ENCODE measurements around the gene CAPN2.

CAPN2 gene

DNA sequence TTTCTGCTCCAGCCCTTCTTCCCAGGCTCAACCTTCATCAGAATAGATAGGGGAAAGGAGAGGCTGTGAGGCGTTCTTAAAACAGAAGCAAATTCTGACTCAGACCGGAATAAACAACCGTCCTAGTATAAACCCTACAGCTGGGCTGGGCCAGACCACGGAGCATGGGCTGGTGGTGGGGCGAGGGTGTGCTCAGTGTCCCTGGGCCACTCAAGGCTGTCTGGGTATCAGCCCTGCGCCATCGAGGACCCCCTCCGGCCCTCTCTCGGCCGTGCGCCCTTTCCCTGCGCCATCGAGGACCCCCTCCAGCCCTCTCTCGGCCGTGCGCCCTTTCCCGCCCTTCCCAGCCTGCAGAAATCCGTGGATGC, 36.0 kb downstream of the CAPN2 start:
- Histone ChIP-seq H3K36me3 (ENCODE audit: control insufficient read depth in 1 of 2, insufficient read depth in 2 of 2, low read length in 2 of 2) (peaks cover 57 to 58% of the 10 kb centered on the region in 2 donors), H3K27ac (ENCODE audit: low read length) (peak overlapping the region; percentile 34), H3K4me1 (ENCODE audit: control insufficient read depth in 1 of 2, insufficient read depth in 2 of 2, low read length in 2 of 2) (peaks cover 10 to 13% of the 10 kb centered on the region in 2 donors), H3K27me3 (ENCODE audit: low read depth, low read length) (no peaks in the 10 kb centered on the region), H3K4me3 (ENCODE audit: low read depth in 1 of 2, low read length in 2 of 2) (peak overlapping the region; percentile 51 to 52), H3K9me3 (ENCODE audit: control insufficient read depth in 1 of 2, low read length in 2 of 2) (no peaks in the 10 kb centered on the region)

DNA sequence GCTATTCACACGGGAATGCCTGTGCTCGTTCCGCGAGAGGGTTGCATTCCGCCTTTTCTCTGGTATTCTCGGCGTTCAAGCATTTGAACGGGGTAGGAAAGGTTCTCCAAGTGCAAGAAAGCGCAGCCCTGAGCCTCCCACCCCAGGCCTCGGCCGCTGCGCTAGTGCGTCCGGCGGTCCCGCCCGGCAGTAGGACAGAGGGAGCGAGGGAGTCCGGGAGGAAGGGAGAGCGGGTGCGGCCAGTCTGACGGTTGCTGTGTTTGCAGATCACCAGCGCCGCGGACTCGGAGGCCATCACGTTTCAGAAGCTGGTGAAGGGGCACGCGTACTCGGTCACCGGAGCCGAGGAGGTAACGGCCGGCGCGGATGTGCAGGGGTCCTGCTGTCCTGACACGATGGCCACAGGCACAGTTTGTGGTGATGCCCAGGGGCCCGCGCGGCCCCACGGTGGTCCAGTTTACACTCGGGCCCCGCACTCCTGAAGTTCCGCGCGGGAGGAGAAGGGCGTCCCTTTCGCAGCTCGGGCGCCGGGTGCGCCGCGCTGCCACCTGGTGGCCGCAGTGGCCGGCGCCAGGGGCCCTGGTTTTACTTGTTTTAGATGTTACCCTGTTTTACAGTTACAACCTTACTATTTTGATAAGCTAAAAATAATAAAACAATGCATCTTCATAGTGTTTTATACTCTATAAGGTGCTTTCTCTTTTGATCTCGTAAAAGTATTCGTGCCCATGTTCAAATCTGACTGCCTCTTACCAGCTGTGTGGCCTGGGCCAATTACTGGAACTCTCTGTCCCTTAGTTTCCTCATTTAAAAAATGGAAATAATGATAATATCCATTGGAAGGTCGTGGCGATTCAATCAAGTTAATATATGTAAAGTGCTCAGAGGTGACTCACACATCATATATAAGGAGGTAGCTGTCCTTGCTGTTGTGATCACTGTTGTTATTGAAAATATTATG, 36.7 kb downstream of the CAPN2 start:
- no peaks in the 10 kb centered on the region for H3K27me3 ChIP-seq (ENCODE audit: low read depth, low read length)
- H3K27ac ChIP-seq (ENCODE audit: low read length) = peak overlapping the region; percentile 34
- no peaks in the 10 kb centered on the region for H3K9me3 ChIP-seq (ENCODE audit: control insufficient read depth in 1 of 2, low read length in 2 of 2)
- H3K4me3 ChIP-seq (ENCODE audit: low read depth in 1 of 2, low read length in 2 of 2) = peak overlapping the region; percentile 51 to 52
- H3K4me1 ChIP-seq (ENCODE audit: control insufficient read depth in 1 of 2, insufficient read depth in 2 of 2, low read length in 2 of 2) = peaks cover 10 to 13% of the 10 kb centered on the region in 2 donors
- H3K36me3 ChIP-seq (ENCODE audit: control insufficient read depth in 1 of 2, insufficient read depth in 2 of 2, low read length in 2 of 2) = peaks cover 61 to 64% of the 10 kb centered on the region in 2 donors

DNA sequence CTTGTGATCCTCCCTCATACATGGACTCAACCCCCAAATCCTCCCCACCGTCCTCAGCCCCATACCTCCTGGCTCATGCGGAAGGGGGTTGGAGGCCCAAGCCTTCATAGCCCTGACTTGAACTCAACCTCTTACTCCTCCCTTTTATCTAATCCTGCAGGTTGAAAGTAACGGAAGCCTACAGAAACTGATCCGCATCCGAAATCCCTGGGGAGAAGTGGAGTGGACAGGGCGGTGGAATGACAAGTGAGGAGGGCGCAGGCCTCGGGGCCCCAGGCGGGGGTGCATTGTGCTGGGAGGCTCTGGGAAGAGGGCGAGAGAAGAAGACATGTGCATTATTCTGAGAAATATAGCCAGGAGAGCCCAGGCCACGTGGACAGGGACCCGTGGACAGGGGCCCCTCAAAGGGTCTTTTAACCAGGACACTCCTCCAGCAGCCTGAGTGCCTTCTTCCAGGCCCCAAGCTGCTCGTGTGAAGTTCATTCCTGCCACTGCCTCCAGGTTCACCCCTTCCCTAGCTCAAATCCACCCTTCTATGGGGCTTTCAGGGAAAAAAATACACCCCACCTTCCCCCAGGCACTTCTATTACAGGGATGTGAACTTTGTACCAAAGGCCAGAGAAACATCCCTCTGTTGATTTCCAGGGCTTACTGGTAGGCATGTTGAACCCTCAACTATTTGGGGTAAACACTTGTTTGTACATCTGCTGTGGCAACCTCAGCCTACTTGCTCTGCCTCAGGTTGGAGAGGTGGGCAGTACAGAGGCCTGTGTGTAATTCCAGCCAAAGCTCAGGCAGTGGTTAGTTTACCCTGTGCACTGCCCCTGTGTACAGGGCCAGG, 38.6 kb downstream of the CAPN2 start:
- H3K9me3 ChIP-seq (ENCODE audit: control insufficient read depth in 1 of 2, low read length in 2 of 2) = no peaks in the 10 kb centered on the region
- H3K36me3 ChIP-seq (ENCODE audit: control insufficient read depth in 1 of 2, insufficient read depth in 2 of 2, low read length in 2 of 2) = peaks cover 63 to 70% of the 10 kb centered on the region in 2 donors
- no peak overlapping the region for H3K4me3 ChIP-seq (ENCODE audit: low read depth in 1 of 2, low read length in 2 of 2)
- no peaks in the 10 kb centered on the region for H3K27me3 ChIP-seq (ENCODE audit: low read depth, low read length)
- H3K4me1 ChIP-seq (ENCODE audit: control insufficient read depth in 1 of 2, insufficient read depth in 2 of 2, low read length in 2 of 2) = peaks cover 10 to 13% of the 10 kb centered on the region in 2 donors
- no peak overlapping the region for H3K27ac ChIP-seq (ENCODE audit: low read length)

DNA sequence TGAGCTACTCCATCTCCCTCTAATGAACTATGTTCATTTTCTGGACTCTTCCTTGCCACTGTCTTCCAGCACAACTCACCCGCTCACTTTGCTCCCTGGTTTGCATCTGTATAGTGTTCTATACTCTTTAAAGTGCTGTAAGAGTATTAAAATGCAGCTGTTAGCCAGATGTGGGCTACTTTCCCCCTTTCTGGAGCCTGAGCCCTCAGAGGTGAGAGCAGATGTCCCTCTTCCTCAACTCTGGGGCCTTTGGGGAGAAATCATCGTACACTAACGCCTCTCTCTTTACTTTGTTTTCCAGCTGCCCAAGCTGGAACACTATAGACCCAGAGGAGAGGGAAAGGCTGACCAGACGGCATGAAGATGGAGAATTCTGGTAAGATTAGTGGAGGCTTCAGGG, 39.4 kb downstream of the CAPN2 start:
- Histone ChIP-seq H3K27ac (ENCODE audit: low read length) (no peak overlapping the region), H3K4me3 (ENCODE audit: low read depth in 1 of 2, low read length in 2 of 2) (no peak overlapping the region), H3K4me1 (ENCODE audit: control insufficient read depth in 1 of 2, insufficient read depth in 2 of 2, low read length in 2 of 2) (peaks cover 10 to 13% of the 10 kb centered on the region in 2 donors), H3K36me3 (ENCODE audit: control insufficient read depth in 1 of 2, insufficient read depth in 2 of 2, low read length in 2 of 2) (peaks cover 61 to 71% of the 10 kb centered on the region in 2 donors), H3K27me3 (ENCODE audit: low read depth, low read length) (no peaks in the 10 kb centered on the region), H3K9me3 (ENCODE audit: control insufficient read depth in 1 of 2, low read length in 2 of 2) (no peaks in the 10 kb centered on the region)

DNA sequence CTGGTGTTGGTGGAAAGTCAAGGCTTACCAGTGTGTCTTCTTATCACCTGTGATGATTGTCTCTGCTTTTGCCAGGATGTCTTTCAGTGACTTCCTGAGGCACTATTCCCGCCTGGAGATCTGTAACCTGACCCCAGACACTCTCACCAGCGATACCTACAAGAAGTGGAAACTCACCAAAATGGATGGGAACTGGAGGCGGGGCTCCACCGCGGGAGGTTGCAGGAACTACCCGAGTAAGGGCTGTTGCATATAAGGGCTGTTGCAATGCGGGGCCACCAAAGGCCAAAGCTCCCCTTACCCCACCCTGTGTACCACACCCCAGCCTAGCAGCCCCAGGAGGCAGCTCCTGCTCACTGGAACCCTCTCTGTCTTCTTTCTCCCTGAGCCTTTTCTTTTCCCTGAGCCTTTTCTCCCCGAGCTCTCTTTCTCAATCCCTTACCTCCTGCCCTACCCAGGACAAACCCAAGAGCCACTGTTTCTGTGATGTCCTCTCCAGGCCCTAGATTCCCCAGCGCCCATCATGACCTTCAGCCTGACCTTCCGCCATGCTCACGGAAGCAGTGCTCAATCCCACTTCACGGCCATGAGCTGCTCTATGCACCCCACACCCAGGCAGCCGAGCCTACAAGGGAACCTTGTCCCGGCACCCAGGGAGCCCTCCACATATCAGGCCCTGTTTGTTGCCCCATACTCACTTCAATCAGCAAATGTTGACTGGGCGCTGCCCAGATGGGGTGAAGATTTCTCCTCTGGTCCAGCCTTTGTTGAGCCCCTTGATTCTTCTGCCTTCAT, 40.6 kb downstream of the CAPN2 start:
- Histone ChIP-seq H3K4me3 (ENCODE audit: low read depth in 1 of 2, low read length in 2 of 2) (no peak overlapping the region), H3K36me3 (ENCODE audit: control insufficient read depth in 1 of 2, insufficient read depth in 2 of 2, low read length in 2 of 2) (peaks cover 51 to 70% of the 10 kb centered on the region in 2 donors), H3K27me3 (ENCODE audit: low read depth, low read length) (no peaks in the 10 kb centered on the region), H3K9me3 (ENCODE audit: control insufficient read depth in 1 of 2, low read length in 2 of 2) (no peaks in the 10 kb centered on the region), H3K27ac (ENCODE audit: low read length) (no peak overlapping the region), H3K4me1 (ENCODE audit: control insufficient read depth in 1 of 2, insufficient read depth in 2 of 2, low read length in 2 of 2) (peaks cover 6 to 8% of the 10 kb centered on the region in 2 donors)

DNA sequence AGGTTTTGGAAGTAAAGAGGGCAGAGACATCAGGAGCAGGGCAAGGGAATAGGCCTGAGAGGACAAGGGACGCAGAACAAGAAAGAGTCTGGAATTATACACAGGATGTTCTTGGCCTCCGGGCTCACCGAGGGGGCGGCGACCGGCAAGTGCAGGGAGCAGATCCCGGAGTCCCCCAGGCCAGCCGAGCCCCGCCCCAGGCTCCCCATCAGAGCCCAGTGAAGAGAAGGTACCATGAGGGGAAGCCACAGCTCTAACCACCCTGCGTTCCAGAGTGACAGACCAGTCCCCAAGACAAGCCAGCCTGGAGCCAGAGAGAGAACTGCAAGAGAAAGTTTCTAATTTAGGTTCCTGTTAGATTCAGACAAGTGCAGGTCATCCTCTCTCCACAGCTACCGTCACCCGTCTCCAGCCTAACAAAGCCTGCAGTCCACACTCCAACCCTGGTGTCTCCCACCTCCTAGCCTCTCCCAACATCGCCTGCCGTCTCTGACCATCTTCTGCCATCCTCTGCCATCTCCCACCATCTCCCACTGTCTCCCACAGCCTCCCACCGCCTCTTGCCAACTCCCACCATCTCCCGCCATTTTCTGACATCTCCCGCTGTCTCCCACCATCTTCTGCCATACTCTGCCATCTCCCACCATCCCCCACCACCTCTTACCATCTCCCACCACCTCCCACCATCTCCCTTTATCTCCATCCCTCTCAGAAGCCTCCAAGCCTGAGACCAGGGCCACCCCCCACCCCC, 42.5 kb downstream of the CAPN2 start:
- H3K36me3 ChIP-seq (ENCODE audit: control insufficient read depth in 1 of 2, insufficient read depth in 2 of 2, low read length in 2 of 2) = peaks cover 62 to 84% of the 10 kb centered on the region in 2 donors
- no peak overlapping the region for H3K27ac ChIP-seq (ENCODE audit: low read length)
- no peaks in the 10 kb centered on the region for H3K9me3 ChIP-seq (ENCODE audit: control insufficient read depth in 1 of 2, low read length in 2 of 2)
- H3K4me3 ChIP-seq (ENCODE audit: low read depth in 1 of 2, low read length in 2 of 2) = no peak overlapping the region
- no peaks in the 10 kb centered on the region for H3K4me1 ChIP-seq (ENCODE audit: control insufficient read depth in 1 of 2, insufficient read depth in 2 of 2, low read length in 2 of 2)
- no peaks in the 10 kb centered on the region for H3K27me3 ChIP-seq (ENCODE audit: low read depth, low read length)

DNA sequence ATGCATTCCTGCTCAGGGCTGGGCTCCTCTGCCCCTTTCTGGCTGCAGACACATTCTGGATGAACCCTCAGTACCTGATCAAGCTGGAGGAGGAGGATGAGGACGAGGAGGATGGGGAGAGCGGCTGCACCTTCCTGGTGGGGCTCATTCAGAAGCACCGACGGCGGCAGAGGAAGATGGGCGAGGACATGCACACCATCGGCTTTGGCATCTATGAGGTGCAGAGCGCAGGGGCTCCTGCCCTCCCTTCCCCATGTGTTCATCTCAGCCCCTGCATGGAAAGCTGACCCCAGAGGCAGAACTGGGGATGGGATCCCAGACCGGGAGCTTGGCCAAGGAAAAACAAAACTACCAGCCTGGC, 43.1 kb downstream of the CAPN2 start:
- Histone ChIP-seq H3K27ac (ENCODE audit: low read length) (no peak overlapping the region), H3K9me3 (ENCODE audit: control insufficient read depth in 1 of 2, low read length in 2 of 2) (no peaks in the 10 kb centered on the region), H3K36me3 (ENCODE audit: control insufficient read depth in 1 of 2, insufficient read depth in 2 of 2, low read length in 2 of 2) (peaks cover 64 to 86% of the 10 kb centered on the region in 2 donors), H3K4me3 (ENCODE audit: low read depth in 1 of 2, low read length in 2 of 2) (no peak overlapping the region), H3K4me1 (ENCODE audit: control insufficient read depth in 1 of 2, insufficient read depth in 2 of 2, low read length in 2 of 2) (no peaks in the 10 kb centered on the region), H3K27me3 (ENCODE audit: low read depth, low read length) (no peaks in the 10 kb centered on the region)

DNA sequence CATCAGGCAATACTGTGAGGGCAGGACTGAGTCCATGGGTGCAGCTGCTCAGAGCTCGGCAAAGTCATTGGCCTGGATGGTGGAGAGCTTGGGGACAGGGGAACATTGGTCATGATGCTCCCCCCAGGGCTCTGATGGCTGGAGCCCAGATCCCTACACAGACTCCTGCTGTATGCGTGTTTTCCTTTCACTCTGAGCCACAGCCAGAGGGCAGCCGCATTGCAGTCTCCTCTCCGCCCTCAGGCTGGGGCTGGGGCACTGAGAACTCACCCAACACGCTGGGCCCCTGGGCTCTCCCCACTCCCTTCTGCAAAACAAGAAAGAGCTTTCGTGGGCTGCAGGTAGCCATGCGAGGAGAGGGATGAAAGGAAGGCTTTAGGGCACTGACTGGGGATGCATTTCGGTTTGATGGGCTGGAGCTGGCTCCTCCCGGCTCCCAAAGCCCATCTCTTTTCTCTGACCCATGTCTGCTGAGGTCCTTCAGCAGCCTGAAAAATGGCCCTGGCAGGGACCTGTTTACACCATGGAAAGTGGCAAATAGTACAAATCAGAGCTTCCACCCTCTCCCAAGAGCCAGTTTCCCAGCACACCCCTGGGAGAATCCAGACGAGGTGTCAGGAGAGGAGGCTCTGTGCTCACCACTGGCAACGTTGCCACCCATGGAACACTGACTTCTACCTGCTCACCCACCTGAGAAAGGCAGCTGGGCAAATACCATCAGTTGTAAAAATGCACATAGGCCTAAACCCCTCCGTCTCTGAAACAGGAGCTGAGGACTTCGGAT, 43.8 kb downstream of the CAPN2 start:
- Histone ChIP-seq H3K4me1 (ENCODE audit: control insufficient read depth in 1 of 2, insufficient read depth in 2 of 2, low read length in 2 of 2) (no peaks in the 10 kb centered on the region), H3K9me3 (ENCODE audit: control insufficient read depth in 1 of 2, low read length in 2 of 2) (no peaks in the 10 kb centered on the region), H3K4me3 (ENCODE audit: low read depth in 1 of 2, low read length in 2 of 2) (no peak overlapping the region), H3K27ac (ENCODE audit: low read length) (no peak overlapping the region), H3K36me3 (ENCODE audit: control insufficient read depth in 1 of 2, insufficient read depth in 2 of 2, low read length in 2 of 2) (peaks cover 64 to 86% of the 10 kb centered on the region in 2 donors), H3K27me3 (ENCODE audit: low read depth, low read length) (no peaks in the 10 kb centered on the region)

DNA sequence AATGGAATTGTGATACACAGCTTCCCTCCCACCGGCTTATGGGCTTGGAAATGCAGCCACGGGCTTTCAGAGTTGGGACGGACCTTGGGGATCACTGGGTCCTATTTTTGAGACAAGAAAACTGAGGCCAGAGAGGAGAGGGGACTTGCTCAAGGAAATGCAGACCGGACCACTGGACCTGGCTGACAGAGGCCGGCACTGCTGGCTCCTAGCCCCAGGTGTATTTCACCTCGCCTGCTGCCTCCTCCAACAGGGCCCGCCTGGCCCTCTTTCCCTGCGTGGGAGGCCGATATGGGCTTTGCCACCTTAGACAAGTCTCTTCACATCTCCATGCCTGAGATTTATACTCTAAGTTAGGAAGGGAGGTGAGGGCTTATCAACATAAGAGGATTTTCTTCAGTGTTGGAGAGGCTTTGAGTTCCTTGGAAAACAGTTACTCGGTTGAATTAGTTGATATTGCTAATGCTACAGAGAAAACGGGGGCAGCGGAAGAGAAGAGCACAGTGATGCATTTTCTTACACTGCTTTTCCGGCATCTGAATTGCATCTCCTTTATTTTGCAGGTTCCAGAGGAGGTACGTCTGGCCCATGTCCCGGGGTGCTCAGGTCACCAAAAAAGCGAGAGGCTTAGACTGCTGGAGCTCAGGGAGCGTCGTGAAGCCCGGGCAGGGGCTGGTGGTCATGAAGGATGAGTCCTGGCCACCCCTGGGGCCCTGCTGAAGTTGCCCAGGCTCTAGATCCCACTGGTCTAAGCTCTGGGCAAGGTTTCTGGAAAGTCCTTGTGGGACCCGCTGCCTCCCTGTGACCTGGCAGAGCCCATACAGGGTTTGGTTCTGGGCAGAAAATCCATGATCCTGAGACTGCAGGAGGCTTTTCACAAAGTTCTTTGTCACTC, 44.7 kb downstream of the CAPN2 start:
- no peaks in the 10 kb centered on the region for H3K9me3 ChIP-seq (ENCODE audit: control insufficient read depth in 1 of 2, low read length in 2 of 2)
- H3K27ac ChIP-seq (ENCODE audit: low read length) = no peak overlapping the region
- peaks cover 62 to 87% of the 10 kb centered on the region in 2 donors for H3K36me3 ChIP-seq (ENCODE audit: control insufficient read depth in 1 of 2, insufficient read depth in 2 of 2, low read length in 2 of 2)
- H3K27me3 ChIP-seq (ENCODE audit: low read depth, low read length) = no peaks in the 10 kb centered on the region
- H3K4me3 ChIP-seq (ENCODE audit: low read depth in 1 of 2, low read length in 2 of 2) = no peak overlapping the region
- H3K4me1 ChIP-seq (ENCODE audit: control insufficient read depth in 1 of 2, insufficient read depth in 2 of 2, low read length in 2 of 2) = no peaks in the 10 kb centered on the region

All from muscle layer of duodenum (tissue), 2 donors.